ENCODE data around the gene SLC45A3.

The SLC45A3 gene

DNA sequence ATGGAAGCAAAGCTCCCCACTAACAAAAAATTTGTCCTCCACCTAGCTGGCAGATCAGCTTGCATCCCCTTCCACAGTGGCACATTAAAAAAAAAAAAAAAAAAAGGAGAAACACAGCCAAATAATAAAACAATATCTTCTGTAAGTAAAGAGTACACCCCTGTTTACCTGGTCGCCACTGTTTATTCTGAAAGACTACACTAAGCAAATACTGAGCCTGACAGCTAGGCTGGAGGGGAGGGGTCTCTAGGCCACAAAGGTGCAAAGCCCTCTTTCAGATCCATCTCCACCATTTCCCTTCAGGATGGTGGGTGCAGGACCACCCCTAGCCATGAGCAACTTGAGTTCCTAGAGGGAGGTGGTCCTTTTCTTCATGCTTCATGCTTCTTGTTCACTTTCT lies 22.8 kb upstream of the SLC45A3 start:
- no peaks in the 10 kb centered on the region for H3K27me3 ChIP-seq (ENCODE audit: insufficient read depth, low read length)
- no peaks in the 10 kb centered on the region for H3K9me2 ChIP-seq (ENCODE audit: low read depth, low read length)
- no peak overlapping the region for H3K4me3 ChIP-seq (ENCODE audit: low read depth, low read length, poor library complexity, severe bottlenecking)
- H3K4me2 ChIP-seq (ENCODE audit: low read length), result no peak overlapping the region
- no peaks in the 10 kb centered on the region for H3K9me3 ChIP-seq (ENCODE audit: low read length)
- no peak overlapping the region for H3K9ac ChIP-seq (ENCODE audit: low read length)
- H3F3A ChIP-seq (ENCODE audit: insufficient read depth, low read length), result no peaks in the 10 kb centered on the region
- no peaks in the 10 kb centered on the region for H4K20me1 ChIP-seq (ENCODE audit: insufficient read depth, low read length)
- no peak overlapping the region for H3K27ac ChIP-seq (ENCODE audit: low read depth, low read length, poor library complexity, severe bottlenecking)
- no peaks in the 10 kb centered on the region for H3K4me1 ChIP-seq (ENCODE audit: insufficient read depth, low read length, severe bottlenecking)
- no peaks in the 10 kb centered on the region for H3K79me2 ChIP-seq (ENCODE audit: insufficient read depth, low read length)
- H3K36me3 ChIP-seq (ENCODE audit: insufficient read depth, low read length), result peaks cover 21% of the 10 kb centered on the region
- TF ChIP-seq, protein P1, sequence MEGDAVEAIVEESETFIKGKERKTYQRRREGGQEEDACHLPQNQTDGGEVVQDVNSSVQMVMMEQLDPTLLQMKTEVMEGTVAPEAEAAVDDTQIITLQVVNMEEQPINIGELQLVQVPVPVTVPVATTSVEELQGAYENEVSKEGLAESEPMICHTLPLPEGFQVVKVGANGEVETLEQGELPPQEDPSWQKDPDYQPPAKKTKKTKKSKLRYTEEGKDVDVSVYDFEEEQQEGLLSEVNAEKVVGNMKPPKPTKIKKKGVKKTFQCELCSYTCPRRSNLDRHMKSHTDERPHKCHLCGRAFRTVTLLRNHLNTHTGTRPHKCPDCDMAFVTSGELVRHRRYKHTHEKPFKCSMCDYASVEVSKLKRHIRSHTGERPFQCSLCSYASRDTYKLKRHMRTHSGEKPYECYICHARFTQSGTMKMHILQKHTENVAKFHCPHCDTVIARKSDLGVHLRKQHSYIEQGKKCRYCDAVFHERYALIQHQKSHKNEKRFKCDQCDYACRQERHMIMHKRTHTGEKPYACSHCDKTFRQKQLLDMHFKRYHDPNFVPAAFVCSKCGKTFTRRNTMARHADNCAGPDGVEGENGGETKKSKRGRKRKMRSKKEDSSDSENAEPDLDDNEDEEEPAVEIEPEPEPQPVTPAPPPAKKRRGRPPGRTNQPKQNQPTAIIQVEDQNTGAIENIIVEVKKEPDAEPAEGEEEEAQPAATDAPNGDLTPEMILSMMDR (IDR thresholded peaks at IDR 0.05; ENCODE audit: low read length), result no peak
- no peak for TF ChIP-seq EZH2 (IDR thresholded peaks at IDR 0.05; ENCODE audit: borderline replicate concordance, low read length)
- no peak overlapping the region for H2AFZ ChIP-seq (ENCODE audit: low read length)

DNA sequence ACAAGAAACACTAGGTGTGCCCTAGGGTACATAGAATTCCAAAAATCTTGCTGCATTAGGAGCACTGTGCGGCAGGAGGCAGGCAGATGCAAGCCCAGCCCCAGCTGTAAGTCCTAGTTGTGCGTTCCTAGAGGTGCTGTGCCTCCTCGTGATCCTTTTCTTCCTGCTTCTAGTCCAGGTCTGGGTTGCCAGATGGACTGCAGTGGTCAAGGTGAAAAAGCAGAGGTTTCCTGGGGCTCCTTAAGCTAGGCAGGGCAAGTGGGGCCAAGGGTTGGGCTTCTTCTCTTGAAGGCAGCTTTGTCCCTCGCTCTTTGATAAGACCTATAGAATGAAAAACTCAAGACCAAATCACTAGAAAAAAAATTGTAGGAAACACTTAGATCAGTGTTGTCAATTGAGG lies 21.6 kb upstream of the SLC45A3 start:
- H3K9me2 ChIP-seq (ENCODE audit: low read depth, low read length), result no peaks in the 10 kb centered on the region
- no peak overlapping the region for H3K4me2 ChIP-seq (ENCODE audit: low read length)
- H2AFZ ChIP-seq (ENCODE audit: low read length), result no peak overlapping the region
- H3K27ac ChIP-seq (ENCODE audit: low read depth, low read length, poor library complexity, severe bottlenecking), result no peak overlapping the region
- H3K36me3 ChIP-seq (ENCODE audit: insufficient read depth, low read length), result peaks cover 16% of the 10 kb centered on the region
- no peaks in the 10 kb centered on the region for H3K27me3 ChIP-seq (ENCODE audit: insufficient read depth, low read length)
- no peaks in the 10 kb centered on the region for H3K79me2 ChIP-seq (ENCODE audit: insufficient read depth, low read length)
- no peaks in the 10 kb centered on the region for H4K20me1 ChIP-seq (ENCODE audit: insufficient read depth, low read length)
- no peaks in the 10 kb centered on the region for H3K4me1 ChIP-seq (ENCODE audit: insufficient read depth, low read length, severe bottlenecking)
- no peaks in the 10 kb centered on the region for H3F3A ChIP-seq (ENCODE audit: insufficient read depth, low read length)
- H3K9ac ChIP-seq (ENCODE audit: low read length), result no peak overlapping the region
- TF ChIP-seq, protein P1 (IDR thresholded peaks at IDR 0.05; ENCODE audit: low read length), result no peak
- no peak for TF ChIP-seq EZH2 (IDR thresholded peaks at IDR 0.05; ENCODE audit: borderline replicate concordance, low read length)
- H3K4me3 ChIP-seq (ENCODE audit: low read depth, low read length, poor library complexity, severe bottlenecking), result no peak overlapping the region
- H3K9me3 ChIP-seq (ENCODE audit: low read length), result no peaks in the 10 kb centered on the region

DNA sequence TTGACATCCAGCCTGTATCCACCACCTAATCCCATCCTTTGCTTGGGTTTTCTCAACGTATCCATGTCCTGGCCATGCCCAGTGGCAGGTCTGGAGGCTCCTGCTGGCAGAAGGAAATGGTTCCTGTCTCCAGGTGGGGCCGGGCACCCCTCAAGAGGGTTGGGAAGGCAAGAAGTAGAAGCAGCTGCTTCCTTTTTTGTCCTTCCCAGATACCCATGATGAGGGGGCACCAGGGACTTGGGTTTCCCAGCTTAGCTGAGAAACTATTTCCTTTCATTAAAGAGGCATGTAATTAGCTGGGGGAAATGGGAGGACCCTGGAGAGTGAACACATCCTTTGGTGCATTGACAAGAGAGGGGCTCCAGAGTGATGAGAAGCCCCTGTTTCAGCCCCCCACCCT lies 21.1 kb upstream of the SLC45A3 start:
- Histone ChIP-seq H2AFZ (ENCODE audit: low read length) (no peak overlapping the region), H3K9me3 (ENCODE audit: low read length) (no peaks in the 10 kb centered on the region), H3K27me3 (ENCODE audit: insufficient read depth, low read length) (no peaks in the 10 kb centered on the region), H3F3A (ENCODE audit: insufficient read depth, low read length) (no peaks in the 10 kb centered on the region), H3K4me1 (ENCODE audit: insufficient read depth, low read length, severe bottlenecking) (no peaks in the 10 kb centered on the region), H3K9ac (ENCODE audit: low read length) (no peak overlapping the region), H3K9me2 (ENCODE audit: low read depth, low read length) (no peaks in the 10 kb centered on the region), H3K79me2 (ENCODE audit: insufficient read depth, low read length) (no peaks in the 10 kb centered on the region), H4K20me1 (ENCODE audit: insufficient read depth, low read length) (no peaks in the 10 kb centered on the region), H3K4me3 (ENCODE audit: low read depth, low read length, poor library complexity, severe bottlenecking) (no peak overlapping the region), H3K4me2 (ENCODE audit: low read length) (no peak overlapping the region), H3K27ac (ENCODE audit: low read depth, low read length, poor library complexity, severe bottlenecking) (no peak overlapping the region), H3K36me3 (ENCODE audit: insufficient read depth, low read length) (peaks cover 11% of the 10 kb centered on the region; the same call in 1 of the 2 replicates)
- TF ChIP-seq, protein P1 (IDR thresholded peaks at IDR 0.05; ENCODE audit: low read length), result no peak
- TF ChIP-seq EZH2 (IDR thresholded peaks at IDR 0.05; ENCODE audit: borderline replicate concordance, low read length), result no peak

Measured in OCI-LY1 (cell line).